ENCODE measurements around the gene TRAPPC10. TPM values are rescaled to one million over a fixed set of nuclear protein-coding genes. Genes with fewer than 3 reads are reported as not detected.

TRAPPC10 gene
- total and polyA plus RNA-seq, 2 donors (not counting 1 experiment from before 2014, with no cell fraction given): 15.4 to 22.0 TPM

DNA sequence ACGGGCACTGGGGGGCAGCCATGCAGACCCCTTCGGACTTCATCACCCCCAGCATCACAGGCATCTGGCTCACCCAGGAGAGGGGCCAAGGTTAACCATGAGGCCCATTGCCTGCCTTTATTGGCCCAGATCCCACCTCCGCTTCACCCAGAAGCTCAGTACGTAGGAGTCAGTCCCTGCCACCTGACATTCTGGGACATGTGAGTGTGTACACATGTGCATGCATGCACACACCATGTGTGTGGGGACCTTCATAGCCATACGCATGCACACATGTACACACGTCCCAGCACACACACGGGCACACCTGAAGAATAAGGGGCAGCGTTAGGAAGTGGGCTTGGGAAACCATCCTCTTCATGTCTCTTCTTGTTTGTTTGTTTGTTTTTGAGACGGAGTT is 24.1 kb upstream of the TRAPPC10 start:
- H3K79me2 ChIP-seq (ENCODE audit: control insufficient read depth, insufficient read depth, low read length): no peaks in the 10 kb centered on the region
- H3K4me2 ChIP-seq (ENCODE audit: extremely low read depth, insufficient read depth, low read length): no peak overlapping the region
- no peak for TF ChIP-seq EZH2 (IDR thresholded peaks at IDR 0.05; ENCODE audit: low read length, missing control alignments)
- TF ChIP-seq, protein P1, sequence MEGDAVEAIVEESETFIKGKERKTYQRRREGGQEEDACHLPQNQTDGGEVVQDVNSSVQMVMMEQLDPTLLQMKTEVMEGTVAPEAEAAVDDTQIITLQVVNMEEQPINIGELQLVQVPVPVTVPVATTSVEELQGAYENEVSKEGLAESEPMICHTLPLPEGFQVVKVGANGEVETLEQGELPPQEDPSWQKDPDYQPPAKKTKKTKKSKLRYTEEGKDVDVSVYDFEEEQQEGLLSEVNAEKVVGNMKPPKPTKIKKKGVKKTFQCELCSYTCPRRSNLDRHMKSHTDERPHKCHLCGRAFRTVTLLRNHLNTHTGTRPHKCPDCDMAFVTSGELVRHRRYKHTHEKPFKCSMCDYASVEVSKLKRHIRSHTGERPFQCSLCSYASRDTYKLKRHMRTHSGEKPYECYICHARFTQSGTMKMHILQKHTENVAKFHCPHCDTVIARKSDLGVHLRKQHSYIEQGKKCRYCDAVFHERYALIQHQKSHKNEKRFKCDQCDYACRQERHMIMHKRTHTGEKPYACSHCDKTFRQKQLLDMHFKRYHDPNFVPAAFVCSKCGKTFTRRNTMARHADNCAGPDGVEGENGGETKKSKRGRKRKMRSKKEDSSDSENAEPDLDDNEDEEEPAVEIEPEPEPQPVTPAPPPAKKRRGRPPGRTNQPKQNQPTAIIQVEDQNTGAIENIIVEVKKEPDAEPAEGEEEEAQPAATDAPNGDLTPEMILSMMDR (conservative IDR thresholded peaks at IDR 0.05 in 1 of 2, IDR thresholded peaks at IDR 0.05 in 1 of 2; ENCODE audit: low read depth in 1 of 2, low read length in 2 of 2): no peak
- H3K4me3 ChIP-seq (replicated peaks in 1 of 4; ENCODE audit: control extremely low read depth in 1 of 4, insufficient read depth in 1 of 4, low read depth in 3 of 4, low read length in 4 of 4): no peak overlapping the region
- H4K20me1 ChIP-seq (ENCODE audit: control insufficient read depth, extremely low read depth, insufficient read depth, low read length): no peaks in the 10 kb centered on the region
- no peak overlapping the region for H2AFZ ChIP-seq (ENCODE audit: low read length)
- DNase-seq (ENCODE audit: low read depth in 2 of 2): no peak
- H3K9ac ChIP-seq (ENCODE audit: insufficient read depth, low read length): no peak overlapping the region
- no peak overlapping the region for H3K27ac ChIP-seq (ENCODE audit: insufficient read depth, low read length)
- no peaks in the 10 kb centered on the region for H3K36me3 ChIP-seq (ENCODE audit: control insufficient read depth, insufficient read depth, low read length)
- H3K4me1 ChIP-seq (ENCODE audit: control insufficient read depth, extremely low read depth, insufficient read depth, low read length): no peaks in the 10 kb centered on the region
- H3K27me3 ChIP-seq (ENCODE audit: control insufficient read depth, insufficient read depth, low read length): no peaks in the 10 kb centered on the region
- no peaks in the 10 kb centered on the region for H3K9me3 ChIP-seq (ENCODE audit: control insufficient read depth, insufficient read depth, low read depth, low read length)

DNA sequence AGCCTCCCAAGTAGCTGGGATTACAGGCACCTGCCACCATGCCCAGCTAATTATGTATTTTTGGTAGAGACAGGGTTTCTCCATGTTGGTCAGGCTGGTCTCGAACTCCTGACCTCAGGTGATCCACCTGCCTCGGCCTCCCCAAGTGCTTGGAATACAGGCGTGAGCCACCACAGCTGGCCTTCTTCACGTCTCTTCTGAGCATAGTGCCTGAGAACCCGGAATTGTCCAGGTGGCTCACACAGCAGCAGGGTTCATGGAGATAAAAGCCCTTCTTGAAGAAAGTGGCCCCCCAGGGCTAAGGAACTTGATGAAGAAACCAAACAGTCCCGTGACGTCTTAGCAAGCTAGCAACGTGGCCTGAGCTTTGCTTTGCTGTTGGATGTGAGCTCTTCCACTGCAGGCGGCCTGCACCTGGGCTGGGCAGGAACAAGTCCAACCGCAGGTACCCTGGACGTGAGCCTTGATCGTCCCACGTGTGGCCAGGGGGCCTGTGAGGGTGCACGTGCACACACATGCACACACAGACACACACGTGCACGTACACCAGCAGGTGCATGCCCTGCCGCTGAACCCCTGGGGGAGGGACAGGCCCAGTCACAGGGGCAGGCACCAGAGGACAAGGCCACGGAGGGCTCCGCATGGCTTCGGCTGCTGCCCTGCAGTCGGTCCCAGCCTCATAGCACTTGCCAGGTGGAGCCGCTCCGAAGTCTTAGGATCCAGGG is 23.4 kb upstream of the TRAPPC10 start:
- Histone ChIP-seq H2AFZ (ENCODE audit: low read length) (no peak overlapping the region), H3K4me2 (ENCODE audit: extremely low read depth, insufficient read depth, low read length) (no peak overlapping the region), H3K4me3 (replicated peaks in 1 of 4; ENCODE audit: control extremely low read depth in 1 of 4, insufficient read depth in 1 of 4, low read depth in 3 of 4, low read length in 4 of 4) (no peak overlapping the region), H3K9ac (ENCODE audit: insufficient read depth, low read length) (no peak overlapping the region), H3K4me1 (ENCODE audit: control insufficient read depth, extremely low read depth, insufficient read depth, low read length) (no peaks in the 10 kb centered on the region), H3K79me2 (ENCODE audit: control insufficient read depth, insufficient read depth, low read length) (no peaks in the 10 kb centered on the region), H3K27ac (ENCODE audit: insufficient read depth, low read length) (no peak overlapping the region), H3K27me3 (ENCODE audit: control insufficient read depth, insufficient read depth, low read length) (no peaks in the 10 kb centered on the region), H4K20me1 (ENCODE audit: control insufficient read depth, extremely low read depth, insufficient read depth, low read length) (no peaks in the 10 kb centered on the region), H3K9me3 (ENCODE audit: control insufficient read depth, insufficient read depth, low read depth, low read length) (no peaks in the 10 kb centered on the region), H3K36me3 (ENCODE audit: control insufficient read depth, insufficient read depth, low read length) (no peaks in the 10 kb centered on the region)
- DNase-seq (ENCODE audit: low read depth in 2 of 2): no peak
- TF ChIP-seq, protein P1 (conservative IDR thresholded peaks at IDR 0.05 in 1 of 2, IDR thresholded peaks at IDR 0.05 in 1 of 2; ENCODE audit: low read depth in 1 of 2, low read length in 2 of 2): no peak
- no peak for TF ChIP-seq EZH2 (IDR thresholded peaks at IDR 0.05; ENCODE audit: low read length, missing control alignments)

DNA sequence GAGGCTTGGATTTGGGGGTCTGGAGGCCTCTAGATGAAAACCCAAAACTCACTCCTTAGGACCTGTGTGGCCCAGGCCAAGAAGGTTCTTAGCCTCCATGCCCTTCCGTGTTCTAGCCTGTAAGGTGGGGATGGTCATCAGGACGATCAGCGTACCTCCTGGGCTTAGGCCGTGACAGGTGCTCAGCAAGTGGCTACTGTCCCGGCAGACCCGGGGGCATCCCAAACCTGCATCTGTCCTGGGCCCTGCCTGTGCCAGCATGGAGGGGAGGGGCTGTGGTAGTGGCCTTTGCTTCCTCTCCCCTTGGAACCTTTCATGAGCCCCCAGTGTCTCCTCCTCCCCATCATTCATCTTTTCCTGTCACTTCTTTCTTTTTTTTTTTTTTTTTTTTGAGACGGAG is 22.7 kb upstream of the TRAPPC10 start:
- TF ChIP-seq EZH2 (IDR thresholded peaks at IDR 0.05; ENCODE audit: low read length, missing control alignments): no peak
- TF ChIP-seq, protein P1 (conservative IDR thresholded peaks at IDR 0.05 in 1 of 2, IDR thresholded peaks at IDR 0.05 in 1 of 2; ENCODE audit: low read depth in 1 of 2, low read length in 2 of 2): no peak
- Histone ChIP-seq H3K4me2 (ENCODE audit: extremely low read depth, insufficient read depth, low read length) (no peak overlapping the region), H2AFZ (ENCODE audit: low read length) (no peak overlapping the region), H3K4me3 (replicated peaks in 1 of 4; ENCODE audit: control extremely low read depth in 1 of 4, insufficient read depth in 1 of 4, low read depth in 3 of 4, low read length in 4 of 4) (no peak overlapping the region), H3K36me3 (ENCODE audit: control insufficient read depth, insufficient read depth, low read length) (no peaks in the 10 kb centered on the region), H3K27me3 (ENCODE audit: control insufficient read depth, insufficient read depth, low read length) (no peaks in the 10 kb centered on the region), H3K9ac (ENCODE audit: insufficient read depth, low read length) (no peak overlapping the region), H3K4me1 (ENCODE audit: control insufficient read depth, extremely low read depth, insufficient read depth, low read length) (no peaks in the 10 kb centered on the region), H4K20me1 (ENCODE audit: control insufficient read depth, extremely low read depth, insufficient read depth, low read length) (no peaks in the 10 kb centered on the region), H3K79me2 (ENCODE audit: control insufficient read depth, insufficient read depth, low read length) (no peaks in the 10 kb centered on the region), H3K9me3 (ENCODE audit: control insufficient read depth, insufficient read depth, low read depth, low read length) (no peaks in the 10 kb centered on the region), H3K27ac (ENCODE audit: insufficient read depth, low read length) (no peak overlapping the region)
- DNase-seq (ENCODE audit: low read depth in 2 of 2): no peak

Data from fibroblast of lung (primary cell).